ENCODE measurements around the gene GABBR2.

The GABBR2 gene

GRCh38 chr9:98418578-98419259 is 290.0 kb downstream of the GABBR2 start:
- H3K4me3 ChIP-seq (ENCODE audit: low read depth, low read length) = no peak overlapping the region
- TF ChIP-seq CTCF (IDR thresholded peaks at IDR 0.05; ENCODE audit: low read depth, low read length, missing control alignments) = no peak
- DNase-seq (ENCODE audit: low read depth) = no peak

GRCh38 chr9:98416294-98417248 is 292.2 kb downstream of the GABBR2 start:
- DNase-seq (ENCODE audit: low read depth) = no peak
- TF ChIP-seq CTCF (IDR thresholded peaks at IDR 0.05; ENCODE audit: low read depth, low read length, missing control alignments) = no peak
- no peak overlapping the region for H3K4me3 ChIP-seq (ENCODE audit: low read depth, low read length)

GRCh38 chr9:98415782-98416181 is 293.0 kb downstream of the GABBR2 start:
- TF ChIP-seq CTCF (IDR thresholded peaks at IDR 0.05; ENCODE audit: low read depth, low read length, missing control alignments) = no peak
- DNase-seq (ENCODE audit: low read depth) = no peak
- no peak overlapping the region for H3K4me3 ChIP-seq (ENCODE audit: low read depth, low read length)

- DNase-seq (ENCODE audit: low read depth) = no peak
- no peak overlapping the region for H3K4me3 ChIP-seq (ENCODE audit: low read depth, low read length)
- TF ChIP-seq CTCF (IDR thresholded peaks at IDR 0.05; ENCODE audit: low read depth, low read length, missing control alignments) = no peak
These were observed 295.7 kb downstream of the GABBR2 start for GRCh38 chr9:98413084-98413483.

GRCh38 chr9:98412101-98412842 is 296.5 kb downstream of the GABBR2 start:
- no peak for TF ChIP-seq CTCF (IDR thresholded peaks at IDR 0.05; ENCODE audit: low read depth, low read length, missing control alignments)
- no peak overlapping the region for H3K4me3 ChIP-seq (ENCODE audit: low read depth, low read length)
- DNase-seq (ENCODE audit: low read depth) = no peak

GRCh38 chr9:98410185-98410697 is 298.5 kb downstream of the GABBR2 start:
- DNase-seq (ENCODE audit: low read depth) = no peak
- no peak for TF ChIP-seq CTCF (IDR thresholded peaks at IDR 0.05; ENCODE audit: low read depth, low read length, missing control alignments)
- no peak overlapping the region for H3K4me3 ChIP-seq (ENCODE audit: low read depth, low read length)
